HG03066 (cell line): ENCODE results near the gene EXOC3.

Experiments
- ATAC-seq: cut with Tn5 transposase; IDR thresholded peaks from one replicate; pipeline ENCODE4 v1.9.1; 2021; ENCODE audit warnings: low read depth; ENCODE audit not compliant: unreplicated experiment

EXOC3 gene

DNA sequence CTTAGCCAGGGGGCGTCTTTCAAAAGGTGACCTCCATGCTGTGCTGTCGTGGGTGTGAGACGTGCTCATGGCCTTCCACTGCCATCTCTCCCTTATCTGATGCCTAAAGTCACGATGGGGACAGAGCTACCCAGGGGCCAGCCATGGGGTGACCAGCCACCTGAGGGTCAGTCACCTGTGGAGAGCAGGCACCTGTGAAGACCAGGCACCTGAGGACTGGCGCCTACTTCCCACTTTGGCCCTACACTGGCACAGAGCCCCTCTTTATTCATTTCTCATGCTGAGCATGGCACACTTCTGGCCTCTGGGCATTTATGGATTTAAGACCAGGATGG is 6.4 kb upstream of the EXOC3 start:
- ATAC-seq: no peak

- ATAC-seq: no peak
Measured at GRCh38 chr5:437281-437771, 5.7 kb upstream of the EXOC3 start.

GRCh38 chr5:438481-438981 is 4.4 kb upstream of the EXOC3 start:
- ATAC-seq: no peak

DNA sequence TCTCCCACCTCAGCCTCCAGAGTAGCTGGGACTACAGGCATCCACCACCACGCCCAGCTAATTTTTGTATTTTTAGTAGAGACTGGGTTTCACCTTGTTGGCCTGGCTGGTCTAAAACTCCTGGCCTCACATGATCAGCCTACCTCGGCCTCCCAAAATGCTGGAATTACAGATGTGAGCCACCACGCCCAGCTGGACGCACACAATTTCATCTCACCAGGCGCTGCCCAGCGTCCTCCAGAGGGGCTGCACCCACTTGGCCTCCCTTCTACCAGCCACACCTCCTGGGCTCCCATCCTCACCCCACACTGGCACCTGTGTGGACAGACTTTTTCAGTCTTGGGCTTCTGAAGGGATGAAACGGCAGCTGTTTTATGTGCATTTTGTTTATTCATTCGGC is 3.8 kb upstream of the EXOC3 start:
- no peak for ATAC-seq

DNA sequence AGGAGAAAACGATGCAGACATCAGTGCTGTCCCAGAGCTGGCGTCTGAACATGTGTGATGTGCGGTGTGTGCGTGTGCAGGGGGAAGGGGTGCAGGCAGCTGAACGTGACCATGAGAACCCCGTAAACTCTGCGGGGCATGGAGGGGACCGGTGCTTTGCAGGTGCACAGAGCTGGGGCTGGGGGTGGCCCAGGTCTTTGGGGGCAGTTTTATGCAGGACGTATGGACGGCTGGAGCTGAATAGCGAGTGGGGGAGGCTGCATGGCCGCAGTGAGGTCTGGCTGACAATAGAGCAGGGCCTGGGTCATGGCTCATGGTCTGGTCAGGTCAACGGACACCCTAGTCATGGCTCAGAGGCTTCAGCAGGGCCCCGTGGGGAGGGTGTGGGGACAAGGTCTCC is 3.3 kb upstream of the EXOC3 start:
- ATAC-seq: no peak

DNA sequence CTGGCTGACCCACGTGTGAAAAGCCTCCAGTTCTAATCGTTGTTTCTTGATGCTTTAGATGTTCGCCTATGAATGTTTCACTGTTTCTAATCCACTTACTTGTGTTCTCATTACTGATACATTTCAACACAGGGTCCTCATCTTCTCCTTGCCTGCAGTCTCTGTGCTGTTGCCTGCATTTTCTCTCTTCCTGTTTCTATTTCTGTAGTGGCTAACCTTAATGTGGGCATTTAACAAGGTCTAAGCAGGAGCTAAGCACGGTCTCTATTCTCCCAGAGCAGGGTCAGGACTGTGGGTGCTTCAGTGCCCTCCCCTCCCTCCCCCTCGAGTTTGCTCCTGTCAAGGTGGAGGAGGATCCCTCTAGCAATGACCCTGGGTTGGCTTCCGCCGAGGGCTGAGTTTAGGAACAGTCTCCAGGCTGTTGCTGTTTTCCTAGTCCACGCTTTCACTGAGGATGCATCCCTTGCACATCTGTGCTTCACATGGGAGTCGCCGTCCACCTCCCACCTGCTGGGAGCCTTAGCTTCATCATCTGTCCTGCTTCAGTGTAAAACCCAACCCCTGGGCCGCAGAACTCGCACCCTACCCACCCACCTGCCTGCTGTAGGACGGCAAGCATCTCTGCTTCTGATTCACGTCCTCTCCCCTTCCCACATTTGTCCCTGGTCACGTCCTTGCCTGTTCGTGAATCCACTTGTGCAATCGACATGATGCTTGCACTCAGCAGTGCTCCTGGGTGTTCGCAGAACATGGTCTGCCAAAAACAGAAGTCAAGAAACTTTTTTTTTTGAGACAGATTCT is 2.4 kb upstream of the EXOC3 start:
- ATAC-seq: no peak

DNA sequence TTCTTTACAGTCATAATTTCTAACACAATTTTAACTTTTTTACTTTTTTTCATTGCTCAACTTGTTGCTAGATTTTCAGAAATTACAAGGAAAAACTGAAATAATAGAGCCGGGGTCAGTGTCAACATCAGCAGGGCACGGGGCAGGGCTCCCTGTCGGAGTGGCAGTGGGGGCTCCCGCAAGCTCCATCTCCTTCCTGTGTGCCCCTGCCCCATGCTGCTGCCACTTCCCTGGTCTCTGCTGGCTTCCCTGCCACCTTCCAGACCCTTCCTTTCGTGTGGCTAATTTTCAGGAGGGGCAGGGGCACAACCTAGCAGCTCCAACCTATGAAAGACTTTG is 1.0 kb upstream of the EXOC3 start:
- ATAC-seq: no peak

- peak; percentile 9 for ATAC-seq
Measured at GRCh38 chr5:443239-444151, 519 bp downstream of the EXOC3 start.

DNA sequence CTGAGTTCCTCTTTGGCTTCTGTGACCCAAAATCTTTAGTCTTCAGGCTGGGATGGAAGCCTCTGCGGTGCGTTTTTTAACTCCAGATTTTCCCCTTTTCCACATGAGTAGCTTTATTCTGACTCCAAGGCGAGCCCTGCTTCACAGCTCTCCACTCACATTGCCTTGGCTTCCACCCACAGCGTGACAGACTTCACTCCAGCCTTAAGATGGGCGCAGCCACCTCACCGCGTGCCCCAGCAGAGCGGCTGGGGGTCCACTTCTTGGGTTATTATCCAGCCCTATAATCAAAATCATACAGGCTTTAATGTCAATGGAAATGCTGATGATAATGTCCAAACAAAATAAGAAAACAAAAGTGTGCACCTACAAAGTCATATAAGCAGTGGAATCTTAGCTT is 1.2 kb downstream of the EXOC3 start:
- no peak for ATAC-seq

- no peak for ATAC-seq
Measured at GRCh38 chr5:445591-445990, 2.6 kb downstream of the EXOC3 start.

DNA sequence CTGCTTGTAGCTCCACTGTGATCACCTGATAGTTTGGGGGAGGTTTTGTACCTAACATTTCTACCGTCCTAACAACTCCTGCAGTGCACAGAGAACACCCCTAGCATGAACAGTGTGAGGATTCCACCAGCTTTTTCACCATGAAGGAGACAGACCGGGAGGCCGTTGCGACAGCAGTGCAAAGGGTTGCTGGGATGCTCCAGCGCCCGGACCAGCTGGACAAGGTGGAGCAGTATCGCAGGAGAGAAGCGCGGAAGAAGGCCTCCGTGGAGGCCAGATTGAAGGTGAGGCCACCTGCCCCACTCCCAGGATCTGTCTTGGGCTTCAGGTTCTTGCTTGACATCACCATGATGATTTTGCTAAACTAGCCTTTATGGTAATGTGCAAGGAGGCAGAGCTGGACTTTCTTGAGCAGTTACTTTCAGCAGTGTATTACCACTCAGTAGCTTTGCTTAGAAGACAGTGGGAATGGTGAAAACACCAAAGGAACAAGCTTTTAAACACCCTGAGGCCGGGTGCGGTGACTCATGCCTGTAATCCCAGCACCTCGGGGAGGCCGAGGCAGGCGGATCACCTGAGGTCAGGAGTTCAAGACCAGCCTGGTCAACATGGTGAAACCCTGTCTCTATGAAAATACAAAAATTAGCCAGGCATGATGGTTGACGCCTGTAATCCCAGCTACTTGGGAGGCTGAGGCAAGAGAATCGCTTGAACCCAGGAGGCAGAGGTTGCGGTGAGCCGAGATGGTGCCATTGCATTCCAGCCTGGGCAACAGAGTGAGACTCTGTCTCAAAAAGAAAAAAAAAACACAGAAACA is 3.3 kb downstream of the EXOC3 start:
- ATAC-seq: no peak

- ATAC-seq: no peak
Measured at GRCh38 chr5:446883-447263, 3.9 kb downstream of the EXOC3 start.

GRCh38 chr5:447501-447900 is 4.5 kb downstream of the EXOC3 start:
- no peak for ATAC-seq

- no peak for ATAC-seq
Measured at GRCh38 chr5:448061-448765, 5.2 kb downstream of the EXOC3 start.

GRCh38 chr5:448766-449090 is 5.8 kb downstream of the EXOC3 start:
- no peak for ATAC-seq

GRCh38 chr5:449151-449550 is 6.2 kb downstream of the EXOC3 start:
- ATAC-seq: no peak

DNA sequence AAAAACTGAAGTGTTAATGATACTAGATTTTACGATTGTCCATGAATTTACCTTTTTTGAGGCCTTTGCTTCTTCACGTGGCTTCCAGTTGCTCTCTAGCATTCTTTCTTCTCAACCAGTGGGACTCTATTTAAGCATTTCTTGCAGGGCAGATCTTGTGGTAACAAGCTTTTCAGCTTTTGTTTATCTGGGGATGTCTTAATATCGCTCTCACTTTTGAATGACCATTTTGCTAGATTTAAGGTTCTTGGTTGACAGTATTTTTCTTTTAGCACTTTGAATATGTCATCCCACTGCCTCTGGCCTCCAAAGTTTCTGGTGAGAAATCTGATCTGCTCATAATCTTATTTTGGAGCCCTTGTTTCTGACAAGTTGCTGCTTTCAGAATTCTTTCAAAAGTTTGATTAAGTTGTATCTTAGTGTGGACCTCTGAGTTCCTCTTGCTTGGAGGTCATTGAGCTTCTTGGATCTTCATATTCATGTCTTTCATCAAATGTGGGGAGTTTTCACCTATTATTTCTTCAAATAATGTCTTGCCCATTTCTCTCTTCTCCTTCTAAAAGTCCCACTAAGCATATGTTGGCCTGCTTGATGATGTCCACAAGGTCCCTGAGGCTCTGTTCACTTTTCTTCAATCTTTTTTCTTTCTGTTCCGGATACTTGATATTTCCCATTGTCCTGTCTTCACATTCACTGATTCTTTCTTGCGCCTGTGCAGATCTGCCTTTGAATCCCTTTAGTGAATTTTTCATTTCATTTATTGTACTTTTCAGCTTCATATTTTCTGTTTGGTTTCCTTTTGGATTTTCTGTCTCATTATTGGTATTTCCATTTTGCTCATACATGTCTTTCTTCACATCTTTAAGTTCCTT is 8.8 kb downstream of the EXOC3 start:
- ATAC-seq: no peak

- no peak for ATAC-seq
Measured at GRCh38 chr5:452978-453710, 10.2 kb downstream of the EXOC3 start.
